ENCODE measurements around the gene DHRS4L2.
"Not testable (repeated sequence)": the region's sequence is repeated elsewhere in the genome, so short reads cannot be mapped to it uniquely, and the experiment has no call there.

DHRS4L2 gene

GRCh38 chr14:23988607-23989363 lies at the start of gene DHRS4L2:
Gene DHRS4L2 (plus strand): TSS chr14:23988929. CDS start chr14:23988948, 19 bp downstream.
- H3K4me1 ChIP-seq (ENCODE audit: low read depth, poor library complexity, severe bottlenecking); H3K27me3 ChIP-seq (ENCODE audit: insufficient read depth, low read depth); H3K36me3 ChIP-seq (ENCODE audit: insufficient read depth); H3K4me3 ChIP-seq (IDR thresholded peaks at IDR 0.05; ENCODE audit: insufficient read depth, low read depth, low read length); H2AFZ ChIP-seq (ENCODE audit: low read depth); H3K79me2 ChIP-seq (ENCODE audit: insufficient read depth, low read depth); H3K4me2 ChIP-seq; H4K20me1 ChIP-seq (ENCODE audit: insufficient read depth); H3K27ac ChIP-seq: not testable (repeated sequence)
- peak within 1 kb of the TSS; percentile 42; the same call in 1 of the 2 replicates for H3K9ac ChIP-seq

GRCh38 chr14:23939607-23940326 lies 49.0 kb upstream of the DHRS4L2 start:
- Histone ChIP-seq H3K36me3 (ENCODE audit: insufficient read depth) (no peaks in the 10 kb centered on the region), H3K79me2 (ENCODE audit: insufficient read depth, low read depth) (no peaks in the 10 kb centered on the region), H3K4me1 (ENCODE audit: low read depth, poor library complexity, severe bottlenecking) (no peaks in the 10 kb centered on the region), H3K27ac (no peak overlapping the region), H3K9ac (no peak overlapping the region), H3K4me3 (IDR thresholded peaks at IDR 0.05; ENCODE audit: insufficient read depth, low read depth, low read length) (no peak overlapping the region), H4K20me1 (ENCODE audit: insufficient read depth) (no peaks in the 10 kb centered on the region), H2AFZ (ENCODE audit: low read depth) (no peak overlapping the region), H3K4me2 (no peak overlapping the region), H3K27me3 (ENCODE audit: insufficient read depth, low read depth) (no peaks in the 10 kb centered on the region)
- TF ChIP-seq CTCF (conservative IDR thresholded peaks at IDR 0.05; ENCODE audit: low read depth, low read length) = no peak

- no peak for TF ChIP-seq CTCF (conservative IDR thresholded peaks at IDR 0.05; ENCODE audit: low read depth, low read length)
- no peak overlapping the region for H2AFZ ChIP-seq (ENCODE audit: low read depth)
- H3K36me3 ChIP-seq (ENCODE audit: insufficient read depth) = no peaks in the 10 kb centered on the region
- H3K79me2 ChIP-seq (ENCODE audit: insufficient read depth, low read depth) = no peaks in the 10 kb centered on the region
- no peak overlapping the region for H3K27ac ChIP-seq
- no peak overlapping the region for H3K4me3 ChIP-seq (IDR thresholded peaks at IDR 0.05; ENCODE audit: insufficient read depth, low read depth, low read length)
- H4K20me1 ChIP-seq (ENCODE audit: insufficient read depth) = no peaks in the 10 kb centered on the region
- no peak overlapping the region for H3K9ac ChIP-seq
- no peaks in the 10 kb centered on the region for H3K4me1 ChIP-seq (ENCODE audit: low read depth, poor library complexity, severe bottlenecking)
- no peaks in the 10 kb centered on the region for H3K27me3 ChIP-seq (ENCODE audit: insufficient read depth, low read depth)
- no peak overlapping the region for H3K4me2 ChIP-seq
Measured at GRCh38 chr14:23941230-23941629, 47.5 kb upstream of the DHRS4L2 start.

- H4K20me1 ChIP-seq (ENCODE audit: insufficient read depth) = no peaks in the 10 kb centered on the region
- H3K79me2 ChIP-seq (ENCODE audit: insufficient read depth, low read depth) = no peaks in the 10 kb centered on the region
- H3K4me3 ChIP-seq (IDR thresholded peaks at IDR 0.05; ENCODE audit: insufficient read depth, low read depth, low read length) = no peak overlapping the region
- H3K9ac ChIP-seq = no peak overlapping the region
- H3K27ac ChIP-seq = no peak overlapping the region
- no peaks in the 10 kb centered on the region for H3K36me3 ChIP-seq (ENCODE audit: insufficient read depth)
- no peak for TF ChIP-seq CTCF (conservative IDR thresholded peaks at IDR 0.05; ENCODE audit: low read depth, low read length)
- no peaks in the 10 kb centered on the region for H3K4me1 ChIP-seq (ENCODE audit: low read depth, poor library complexity, severe bottlenecking)
- H3K4me2 ChIP-seq = no peak overlapping the region
- H2AFZ ChIP-seq (ENCODE audit: low read depth) = no peak overlapping the region
- no peaks in the 10 kb centered on the region for H3K27me3 ChIP-seq (ENCODE audit: insufficient read depth, low read depth)
Measured at GRCh38 chr14:23941669-23942068, 47.1 kb upstream of the DHRS4L2 start.

GRCh38 chr14:23942587-23942986 lies 46.1 kb upstream of the DHRS4L2 start:
- TF ChIP-seq CTCF (conservative IDR thresholded peaks at IDR 0.05; ENCODE audit: low read depth, low read length) = no peak
- no peaks in the 10 kb centered on the region for H3K27me3 ChIP-seq (ENCODE audit: insufficient read depth, low read depth)
- H4K20me1 ChIP-seq (ENCODE audit: insufficient read depth) = no peaks in the 10 kb centered on the region
- H3K4me1 ChIP-seq (ENCODE audit: low read depth, poor library complexity, severe bottlenecking) = no peaks in the 10 kb centered on the region
- H3K4me2 ChIP-seq = no peak overlapping the region
- H3K79me2 ChIP-seq (ENCODE audit: insufficient read depth, low read depth) = no peaks in the 10 kb centered on the region
- no peaks in the 10 kb centered on the region for H3K36me3 ChIP-seq (ENCODE audit: insufficient read depth)
- H3K27ac ChIP-seq = no peak overlapping the region
- H3K9ac ChIP-seq = no peak overlapping the region
- no peak overlapping the region for H2AFZ ChIP-seq (ENCODE audit: low read depth)
- H3K4me3 ChIP-seq (IDR thresholded peaks at IDR 0.05; ENCODE audit: insufficient read depth, low read depth, low read length) = no peak overlapping the region

- H3K36me3 ChIP-seq (ENCODE audit: insufficient read depth); H3K27ac ChIP-seq; H2AFZ ChIP-seq (ENCODE audit: low read depth); H3K4me2 ChIP-seq; H3K4me3 ChIP-seq (IDR thresholded peaks at IDR 0.05; ENCODE audit: insufficient read depth, low read depth, low read length); H3K4me1 ChIP-seq (ENCODE audit: low read depth, poor library complexity, severe bottlenecking); H4K20me1 ChIP-seq (ENCODE audit: insufficient read depth); H3K27me3 ChIP-seq (ENCODE audit: insufficient read depth, low read depth); H3K9ac ChIP-seq; H3K79me2 ChIP-seq (ENCODE audit: insufficient read depth, low read depth): not testable (repeated sequence)
Measured at GRCh38 chr14:23949069-23949468, 39.7 kb upstream of the DHRS4L2 start.
